ENCODE measurements around the gene CCSER1.
"Not testable (repeated sequence)": the region's sequence is repeated elsewhere in the genome, so short reads cannot be mapped to it uniquely, and the experiment has no call there.

Gene CCSER1

DNA sequence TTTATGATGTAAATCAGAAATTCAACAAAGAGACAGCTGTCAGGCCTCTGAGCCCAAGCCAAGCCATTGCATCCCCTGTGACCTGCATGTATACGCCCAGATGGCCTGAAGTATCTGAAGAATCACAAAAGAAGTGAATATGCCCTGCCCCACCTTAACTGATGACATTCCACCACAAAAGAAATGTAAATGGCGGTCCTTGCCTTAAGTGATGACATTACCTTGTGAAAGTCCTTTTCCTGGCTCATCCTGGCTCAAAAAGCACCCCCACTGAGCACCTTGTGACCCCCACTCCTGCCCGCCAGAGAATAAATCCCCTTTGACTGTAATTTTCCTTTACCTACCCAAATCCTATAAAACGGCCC lies 1496.4 kb downstream of the CCSER1 start:
- DNase-seq: not testable (repeated sequence)

DNA sequence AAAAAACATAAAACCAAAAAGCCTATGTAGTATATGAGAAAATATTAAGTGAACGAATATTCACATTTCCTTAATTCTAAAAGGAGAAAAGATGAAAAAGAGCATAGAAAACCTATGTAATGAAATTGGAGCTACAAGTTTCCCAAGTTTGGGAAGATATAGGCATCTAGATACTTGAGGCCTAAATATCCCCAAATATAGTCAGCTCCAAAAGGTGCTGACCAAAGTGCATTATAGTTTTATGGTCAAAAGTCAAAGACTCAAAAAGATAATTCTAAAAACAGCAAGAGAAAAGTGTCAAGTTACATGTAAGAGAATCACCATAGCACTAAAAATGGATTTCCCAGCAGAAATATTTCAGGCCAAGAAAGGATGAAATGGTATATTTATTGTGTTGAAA lies 1502.9 kb downstream of the CCSER1 start:
- DNase-seq: no peak

DNA sequence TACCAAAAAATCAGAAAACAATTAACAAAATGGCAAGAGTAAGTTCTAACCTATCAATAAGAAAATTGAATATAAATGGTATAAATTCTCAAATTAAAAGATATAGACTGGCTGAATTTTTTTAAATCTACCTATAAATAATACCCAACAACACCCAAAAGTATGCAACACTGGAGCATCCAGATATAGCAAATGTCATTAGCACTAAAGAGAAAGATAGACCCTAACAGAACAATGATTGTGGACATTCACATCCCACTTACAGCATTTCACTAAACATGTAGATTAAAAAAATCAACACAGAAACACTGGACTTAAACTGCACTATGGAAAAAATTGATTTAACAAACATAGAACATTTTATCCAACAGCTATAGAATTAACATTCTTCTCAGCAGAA lies 1503.6 kb downstream of the CCSER1 start:
- no peak for DNase-seq

DNA sequence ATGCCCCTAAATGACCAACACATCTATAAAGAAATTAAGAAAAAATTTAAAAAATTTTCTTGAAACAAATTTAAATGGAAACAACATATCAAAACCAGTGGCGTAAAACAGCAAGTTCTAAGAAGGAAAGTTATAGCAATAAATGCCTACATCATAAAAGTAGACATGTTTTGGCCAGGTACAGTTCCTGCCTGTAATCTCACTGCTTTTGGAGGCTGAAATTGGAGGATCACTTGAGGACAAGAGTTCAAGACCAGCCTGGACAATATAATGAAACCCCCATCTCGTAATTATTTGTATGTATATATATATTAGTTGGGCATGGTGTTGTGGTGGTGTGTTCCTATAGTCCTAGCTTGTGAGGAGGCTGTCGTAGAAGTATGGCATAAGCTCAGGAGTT lies 1504.1 kb downstream of the CCSER1 start:
- DNase-seq: no peak

DNA sequence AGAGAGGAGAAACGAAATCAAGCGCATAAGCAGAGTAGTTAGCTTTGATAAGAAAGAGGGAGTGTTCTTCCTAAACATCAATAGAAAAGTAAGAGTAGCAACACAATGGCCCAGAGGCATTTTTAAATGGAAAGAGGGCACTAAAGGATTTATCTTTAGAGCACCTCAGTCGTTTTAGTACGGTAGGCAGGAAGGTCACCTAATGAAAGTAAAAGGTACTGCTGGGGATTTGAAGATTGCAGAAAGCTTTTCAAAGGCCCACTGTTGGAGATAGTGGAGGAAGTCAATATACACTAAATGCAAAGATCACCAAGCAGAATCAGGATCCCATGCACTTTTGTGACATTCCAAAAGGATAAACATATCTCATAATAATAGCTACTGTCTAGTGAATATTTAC lies 1508.9 kb downstream of the CCSER1 start:
- no peak for DNase-seq
